Stomach (tissue), 9 donors: ENCODE data around the gene SCYL1. TPM values are rescaled to one million over a fixed set of nuclear protein-coding genes. Genes with fewer than 3 reads are reported as not detected.
A peak's percentile ranks its signal among the peaks of the same experiment; 100 is the strongest.

Experiments used
- DNase-seq, 2 donors: peaks; one replicate each; pipeline versions ENCODE4 v3.0.0 to v3.0.0-alpha.2; 2013 to 2019
- H3K27ac ChIP-seq, 5 donors: fragments of 200-600 bp in 4 of 5; sonication (generic) in 4 of 5; one replicate each; pipeline ENCODE4 v1.5.1; 2013 to 2019; ENCODE audit warnings: mild to moderate bottlenecking in 1 of 5, moderate library complexity in 1 of 5
- H3K27me3 ChIP-seq, 3 donors: fragments of 200-600 bp; sonication (generic); one replicate each; pipeline ENCODE4 v1.5.1; 2017 to 2019; ENCODE audit warnings: mixed run types in 1 of 3
- H3K36me3 ChIP-seq, 4 donors: fragments of 200-600 bp; sonication (generic); 1 replicate in 3 of 4; 2 replicates in 1 of 4; pipeline ENCODE4 v1.5.1; 2016 to 2019
- H3K4me1 ChIP-seq, 4 donors: fragments of 200-600 bp; sonication (generic); one replicate each; pipeline ENCODE4 v1.5.1; 2016 to 2019
- H3K4me3 ChIP-seq, 4 donors: fragments of 200-600 bp; sonication (generic) in 3 of 4; one replicate each; pipeline ENCODE4 v1.5.1; 2016 to 2019; ENCODE audit warnings: mild to moderate bottlenecking in 1 of 4
- H3K9me3 ChIP-seq, 4 donors: fragments of 200-600 bp; sonication (generic); one replicate each; pipeline ENCODE4 v1.5.1; 2016 to 2019
- CTCF ChIP-seq, 7 experiments: fragments of 450-650 bp in 4 of 7; fragments of 200-600 bp in 3 of 7; sonication (generic) in 3 of 7; IDR thresholded peaks; one replicate each; pipeline ENCODE4 v1.5.1; 2016 to 2019; ENCODE audit warnings: antibody characterized with exemption in 7 of 7, control low read depth in 2 of 7, mild to moderate bottlenecking in 1 of 7
- EP300 ChIP-seq: sonication (generic); formaldehyde crosslinking; IDR thresholded peaks from one replicate; pipeline ENCODE4 v1.6.1; 2017; ENCODE audit warnings: antibody characterized with exemption
- POLR2A ChIP-seq, 4 donors: fragments of 450-650 bp; IDR thresholded peaks; one replicate each; pipeline ENCODE4 v1.6.1; 2016; ENCODE audit warnings: antibody characterized with exemption in 4 of 4, control low read depth in 2 of 4, mild to moderate bottlenecking in 1 of 4, moderate library complexity in 1 of 4
- POLR2AphosphoS5 ChIP-seq, 3 donors: sonication (generic); formaldehyde crosslinking; IDR thresholded peaks; one replicate each; pipeline ENCODE4 v1.6.1; 2016; ENCODE audit warnings: antibody characterized with exemption in 3 of 3
- WGBS, 5 donors: extraction: QIAGEN DNeasy Blood & Tissue Kit in 3 of 5; methylation state at CpG; one replicate each; pipeline versions ENCODE4 v1.1.5 to v1.1.7; 2013 to 2018; 5-methylcytosine and 5-hydroxymethylcytosine counted together
- intact Hi-C: fragments of 100-400 bp; cut with DNase I; formaldehyde crosslinking; loops from one replicate; pipeline ENCODE4 v1.15.1; 2023; ENCODE audit warnings: low total_unique reads
- polyA plus RNA-seq, 3 donors: library from polyadenylated mRNA; stranded (reverse); fragments of 200-250 nt; gene quantifications; one replicate each; pipeline ENCODE4 v1.2.3, GENCODE V29; 2013
- total RNA-seq, 5 donors: library from RNA; depleted of rRNA; stranded (reverse); fragments of >200 nt; gene quantifications; one replicate each; pipeline versions ENCODE4 v1.1.0 to v1.2.3, GENCODE V29; 2014 to 2016
- donor health status: healthy with polysubstance abuse.
- donor health status: Bipolar disorder and iron deficiency.
- donor health status: healthy.

The SCYL1 gene
- total and polyA plus RNA-seq, 8 donors, result 3.5 to 94.8 (median 75.1) TPM

GRCh38 chr11:65478388-65479183 lies 46.3 kb upstream of the SCYL1 start:
- WGBS, 5 donors, result 21 to 37% (median 23%) methylated on average over 23 to 33 of the region's 33 CpGs
- no peak for TF ChIP-seq EP300
- TF ChIP-seq POLR2A (IDR thresholded peaks at IDR 0.05), result no peak
- TF ChIP-seq POLR2AphosphoS5 (IDR thresholded peaks at IDR 0.05), result peak; percentile 37 to 40 (median 40)
- Histone ChIP-seq H3K9me3 (no peaks in the 10 kb centered on the region), H3K27ac (peak overlapping the region; percentile 96 to 100 (median 99)), H3K27me3 (no peaks in the 10 kb centered on the region), H3K4me1 (peaks cover 34 to 65% (median 53%) of the 10 kb centered on the region in 4 donors), H3K4me3 (peak overlapping the region; percentile 33 to 89 (median 58)), H3K36me3 (no peaks in the 10 kb centered on the region)
- intact Hi-C loops, result no loop called here
- DNase-seq, result peak; percentile 54 to 89

- Histone ChIP-seq H3K4me3 (peak overlapping the region; percentile 33 to 89 (median 58)), H3K4me1 (peaks cover 34 to 67% (median 53%) of the 10 kb centered on the region in 4 donors), H3K9me3 (no peaks in the 10 kb centered on the region), H3K27ac (peak overlapping the region; percentile 96 to 100 (median 99)), H3K27me3 (no peaks in the 10 kb centered on the region), H3K36me3 (no peaks in the 10 kb centered on the region)
- WGBS, 5 donors, result 31 to 47% (median 42%) methylated on average over 10 to 11 of the region's 11 CpGs
- intact Hi-C loops, result no loop called here
- TF ChIP-seq EP300, result peak; percentile 23
- TF ChIP-seq POLR2AphosphoS5 (IDR thresholded peaks at IDR 0.05), result peak; percentile 77 to 89 (median 83)
- TF ChIP-seq POLR2A (IDR thresholded peaks at IDR 0.05), result peak in 1 of 4 donors; percentile 77
- TF ChIP-seq CTCF (IDR thresholded peaks at IDR 0.05), result peak in 1 of 7 experiments; percentile 26
- DNase-seq, result peak; percentile 77 to 89
These were observed 45.4 kb upstream of the SCYL1 start for GRCh38 chr11:65479184-65480145.

DNA sequence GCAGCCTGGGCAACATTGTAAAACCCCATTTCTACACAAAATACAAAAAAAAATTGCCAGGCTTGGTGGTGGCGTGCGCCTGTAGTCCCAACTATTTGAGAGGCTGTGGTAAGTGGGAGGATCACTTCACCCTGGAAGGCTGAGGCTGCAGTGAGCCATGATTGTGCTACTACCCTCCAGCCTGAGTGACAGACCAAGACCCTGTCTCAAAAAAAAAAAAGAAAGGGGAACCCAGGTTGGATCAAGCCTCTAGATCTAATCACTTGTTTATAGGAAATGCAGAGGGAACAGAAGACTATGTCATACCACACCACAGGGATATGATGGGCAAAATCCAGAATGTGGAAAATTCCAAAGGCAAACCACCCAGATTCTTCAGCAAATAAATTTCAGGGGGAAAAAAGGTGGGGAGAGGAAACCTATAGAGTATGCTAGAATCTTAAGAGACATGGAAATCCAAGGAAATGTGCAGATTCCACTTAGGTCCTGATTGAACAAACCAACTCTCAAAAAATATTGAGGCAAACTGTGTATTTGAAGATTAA lies 42.5 kb upstream of the SCYL1 start:
- peaks cover 49 to 76% (median 64%) of the 10 kb centered on the region in 4 donors for H3K4me1 ChIP-seq
- no peak for DNase-seq
- no peaks in the 10 kb centered on the region for H3K9me3 ChIP-seq
- WGBS, 5 donors, result 89 to 97% (median 95%) methylated on average over 2 of the region's 2 CpGs
- intact Hi-C loops, result no loop called here
- no peaks in the 10 kb centered on the region for H3K36me3 ChIP-seq
- peak overlapping the region in 4 of 5 donors; percentile 16 to 100 (median 98) for H3K27ac ChIP-seq
- TF ChIP-seq CTCF (IDR thresholded peaks at IDR 0.05), result no peak
- TF ChIP-seq POLR2AphosphoS5 (IDR thresholded peaks at IDR 0.05), result no peak
- no peak for TF ChIP-seq EP300
- no peak for TF ChIP-seq POLR2A (IDR thresholded peaks at IDR 0.05)
- H3K27me3 ChIP-seq, result no peaks in the 10 kb centered on the region
- no peak overlapping the region for H3K4me3 ChIP-seq

DNA sequence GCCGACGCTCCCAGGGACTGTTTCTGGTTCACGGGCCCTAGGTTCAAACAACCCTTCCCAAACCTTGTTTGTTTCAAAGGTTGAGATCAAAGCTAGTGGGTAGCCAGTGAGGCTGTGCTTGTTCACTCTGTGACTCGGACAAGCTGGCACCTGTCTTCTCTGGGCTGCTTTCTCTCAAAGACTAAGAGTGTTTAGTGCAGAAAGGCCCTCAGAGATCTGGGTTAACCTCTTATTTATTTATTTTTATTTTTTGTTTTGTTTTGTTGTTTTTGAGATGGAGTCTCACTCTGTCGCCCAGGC lies 39.0 kb upstream of the SCYL1 start:
- intact Hi-C loops, result no loop called here
- no peaks in the 10 kb centered on the region for H3K36me3 ChIP-seq
- DNase-seq, result peak in 1 of 2 donors; percentile 52
- WGBS, 5 donors, result 37 to 52% (median 46%) methylated on average over 5 of the region's 5 CpGs
- peak in 1 of 3 donors; percentile 4 for TF ChIP-seq POLR2AphosphoS5 (IDR thresholded peaks at IDR 0.05)
- TF ChIP-seq EP300, result no peak
- no peaks in the 10 kb centered on the region for H3K9me3 ChIP-seq
- H3K27ac ChIP-seq, result peak overlapping the region; percentile 69 to 99 (median 93)
- H3K4me3 ChIP-seq, result no peak overlapping the region
- H3K27me3 ChIP-seq, result no peaks in the 10 kb centered on the region
- peaks cover 57 to 78% (median 66%) of the 10 kb centered on the region in 4 donors for H3K4me1 ChIP-seq
